MM.1S (cell line): Measurements from ENCODE around the gene PDE1A.

Experiments
- DNase-seq: peaks from one replicate; pipeline ENCODE4 v3.0.0-alpha.2; 2015
- H2AFZ ChIP-seq: fragments of 300-600 bp; sonication (generic); 2 replicates; pipeline ENCODE4 v1.6.0; 2016; ENCODE audit warnings: antibody characterized with exemption, low read length
- H3F3A ChIP-seq: fragments of 300-600 bp; sonication (generic); 2 replicates; pipeline ENCODE4 v1.6.1; 2016; ENCODE audit warnings: mild to moderate bottlenecking, antibody characterized with exemption, low read length, moderate library complexity, mixed read lengths; ENCODE audit not compliant: insufficient read depth
- H3K27ac ChIP-seq: fragments of 300-600 bp; sonication (generic); 2 replicates; pipeline ENCODE4 v1.5.1; 2016; ENCODE audit warnings: mild to moderate bottlenecking, low read length
- H3K27me3 ChIP-seq: fragments of 300-600 bp; sonication (generic); replicated peaks from 2 replicates; pipeline ENCODE4 v1.6.0; 2016; ENCODE audit warnings: low read length; ENCODE audit not compliant: insufficient read depth
- H3K36me3 ChIP-seq: fragments of 300-600 bp; sonication (generic); replicated peaks from 2 replicates; pipeline ENCODE4 v1.6.1; 2016; ENCODE audit warnings: mild to moderate bottlenecking, low read length, mixed read lengths; ENCODE audit not compliant: insufficient read depth
- H3K4me1 ChIP-seq: fragments of 300-600 bp; sonication (generic); 2 replicates; pipeline ENCODE4 v1.6.1; 2016; ENCODE audit warnings: low read length, mixed read lengths
- H3K4me2 ChIP-seq: fragments of 300-600 bp; sonication (generic); 2 replicates; pipeline ENCODE4 v1.6.0; 2016; ENCODE audit warnings: low read depth, low read length
- H3K4me3 ChIP-seq: fragments of 300-600 bp; sonication (generic); 2 replicates; pipeline ENCODE4 v1.5.1; 2016; ENCODE audit warnings: low read length, mixed read lengths
- H3K79me2 ChIP-seq: fragments of 300-600 bp; sonication (generic); 2 replicates; pipeline ENCODE4 v1.6.1; 2016; ENCODE audit warnings: mixed run types, low read length, mixed read lengths
- H3K9ac ChIP-seq: fragments of 300-600 bp; sonication (generic); 2 replicates; pipeline ENCODE4 v1.6.1; 2016; ENCODE audit warnings: low read length, mixed read lengths
- H3K9me2 ChIP-seq: fragments of 300-600 bp; sonication (generic); replicated peaks from 2 replicates; pipeline ENCODE4 v1.6.1; 2016; ENCODE audit warnings: mild to moderate bottlenecking, low read length, mixed read lengths; ENCODE audit not compliant: insufficient read depth
- H3K9me3 ChIP-seq: fragments of 300-600 bp; sonication (generic); replicated peaks from 2 replicates; pipeline ENCODE4 v1.6.1; 2016; ENCODE audit warnings: mild to moderate bottlenecking, low read length, mixed read lengths; ENCODE audit not compliant: insufficient read depth
- H4K20me1 ChIP-seq: fragments of 300-600 bp; sonication (generic); 2 replicates; pipeline ENCODE4 v1.6.1; 2016; ENCODE audit warnings: mild to moderate bottlenecking, low read length, moderate library complexity, mixed read lengths; ENCODE audit not compliant: insufficient read depth
- CTCF ChIP-seq: fragments of 300-600 bp; sonication (generic); IDR thresholded peaks from 2 replicates; pipeline ENCODE4 v1.5.1; 2016; ENCODE audit warnings: antibody characterized with exemption, low read length, mixed read lengths
- EZH2 ChIP-seq: fragments of 300-600 bp; sonication (generic); optimal IDR thresholded peaks from 2 replicates; pipeline ENCODE3; 2017; ENCODE audit warnings: low read depth, mild to moderate bottlenecking, antibody characterized with exemption, low read length, mixed read lengths
- EZH2phosphoT487 ChIP-seq: fragments of 300-600 bp; sonication (generic); IDR thresholded peaks from 2 replicates; pipeline ENCODE4 v1.6.1; 2018; ENCODE audit warnings: antibody characterized with exemption, low read length

PDE1A gene

GRCh38 chr2:182444170-182444569 is 17.3 kb upstream of the PDE1A start:
- no peaks in the 10 kb centered on the region for H3K79me2 ChIP-seq
- H3K4me2 ChIP-seq = no peak overlapping the region
- no peaks in the 10 kb centered on the region for H3K36me3 ChIP-seq
- H4K20me1 ChIP-seq = no peaks in the 10 kb centered on the region
- TF ChIP-seq CTCF = no peak
- no peak for TF ChIP-seq EZH2
- TF ChIP-seq EZH2phosphoT487 = no peak
- H3K9me3 ChIP-seq = no peaks in the 10 kb centered on the region
- no peaks in the 10 kb centered on the region for H3K9me2 ChIP-seq
- no peak overlapping the region for H3K4me3 ChIP-seq
- H3K9ac ChIP-seq = no peak overlapping the region
- no peak for DNase-seq
- no peak overlapping the region for H3K27ac ChIP-seq
- H3F3A ChIP-seq = no peaks in the 10 kb centered on the region
- H2AFZ ChIP-seq = no peak overlapping the region
- H3K27me3 ChIP-seq = no peaks in the 10 kb centered on the region
- no peaks in the 10 kb centered on the region for H3K4me1 ChIP-seq

- no peak overlapping the region for H3K4me3 ChIP-seq
- H3K9me2 ChIP-seq = no peaks in the 10 kb centered on the region
- no peaks in the 10 kb centered on the region for H4K20me1 ChIP-seq
- H3K27me3 ChIP-seq = no peaks in the 10 kb centered on the region
- no peak overlapping the region for H3K27ac ChIP-seq
- no peak overlapping the region for H2AFZ ChIP-seq
- no peak for TF ChIP-seq EZH2phosphoT487
- no peak for TF ChIP-seq EZH2
- no peak for TF ChIP-seq CTCF
- no peaks in the 10 kb centered on the region for H3F3A ChIP-seq
- no peak overlapping the region for H3K4me2 ChIP-seq
- no peaks in the 10 kb centered on the region for H3K79me2 ChIP-seq
- no peak for DNase-seq
- H3K4me1 ChIP-seq = no peaks in the 10 kb centered on the region
- no peaks in the 10 kb centered on the region for H3K36me3 ChIP-seq
- H3K9ac ChIP-seq = no peak overlapping the region
- no peaks in the 10 kb centered on the region for H3K9me3 ChIP-seq
Observed at GRCh38 chr2:182436252-182436651, 9.4 kb upstream of the PDE1A start.

GRCh38 chr2:182435754-182436153 is 8.9 kb upstream of the PDE1A start:
- H3K4me1 ChIP-seq = no peaks in the 10 kb centered on the region
- DNase-seq = no peak
- no peak overlapping the region for H3K27ac ChIP-seq
- no peaks in the 10 kb centered on the region for H3K9me3 ChIP-seq
- H4K20me1 ChIP-seq = no peaks in the 10 kb centered on the region
- H3K79me2 ChIP-seq = no peaks in the 10 kb centered on the region
- H3K36me3 ChIP-seq = no peaks in the 10 kb centered on the region
- no peaks in the 10 kb centered on the region for H3K27me3 ChIP-seq
- no peak overlapping the region for H3K4me2 ChIP-seq
- H2AFZ ChIP-seq = no peak overlapping the region
- no peaks in the 10 kb centered on the region for H3K9me2 ChIP-seq
- H3K4me3 ChIP-seq = no peak overlapping the region
- no peaks in the 10 kb centered on the region for H3F3A ChIP-seq
- H3K9ac ChIP-seq = no peak overlapping the region
- TF ChIP-seq EZH2 = no peak
- TF ChIP-seq CTCF = no peak
- TF ChIP-seq EZH2phosphoT487 = no peak
